HEK293 (cell line): Measurements from ENCODE around the gene KRTAP5-8.
"Not testable (repeated sequence)": the region's sequence is repeated elsewhere in the genome, so short reads cannot be mapped to it uniquely, and the experiment has no call there.

Experiments used
- CTCF ChIA-PET: fragments of 350-600 bp; formaldehyde crosslinking; extraction: SDS; loops from one replicate; lab custom pipeline; 2021; ENCODE audit warnings: antibody characterized with exemption; lab: Yijun Ruan, JAX
- POLR2A ChIA-PET: fragments of 300-600 bp; formaldehyde crosslinking; extraction: SDS; loops from one replicate; lab custom pipeline; 2020; ENCODE audit warnings: antibody characterized with exemption, inconsistent platforms; lab: Yijun Ruan, JAX
- H3K27ac ChIP-seq: fragments of 200-500 bp; sonication (Bioruptor generic); 2 replicates; pipeline ENCODE4 v1.5.1; 2014; ENCODE audit warnings: low read depth, low read length, control low read depth, inconsistent platforms; ENCODE audit errors: extremely low read depth
- H3K36me3 ChIP-seq, 2 experiments: fragments of 200-500 bp in 1 of 2; sonication (Bioruptor generic) in 1 of 2; 1 replicate in 1 of 2; 2 replicates in 1 of 2; pipeline ENCODE4 v1.5.1; 2014 to 2017; ENCODE audit warnings: inconsistent platforms in 2 of 2, low read length in 2 of 2; ENCODE audit not compliant: control insufficient read depth in 2 of 2, insufficient read depth in 1 of 2
- H3K4me1 ChIP-seq: fragments of 200-500 bp; sonication (Bioruptor generic); 2 replicates; pipeline ENCODE4 v1.5.1; 2014; ENCODE audit warnings: mild to moderate bottlenecking, low read length, inconsistent platforms; ENCODE audit not compliant: control insufficient read depth, insufficient read depth
- H3K4me3 ChIP-seq: 2 replicates; pipeline ENCODE4 v1.5.1; 2011; ENCODE audit warnings: low read depth, mild to moderate bottlenecking, control low read depth, low read length, moderate library complexity
- H3K9me3 ChIP-seq: fragments of 200-500 bp; sonication (Bioruptor generic); 2 replicates; pipeline ENCODE4 v1.5.1; 2014; ENCODE audit warnings: low read depth, low read length, inconsistent platforms; ENCODE audit not compliant: control insufficient read depth, insufficient read depth
- GLIS1 ChIP-seq: fragments of 450-650 bp; formaldehyde crosslinking; IDR thresholded peaks from 2 replicates; pipeline ENCODE4 v1.5.1; 2016; ENCODE audit warnings: missing biosample characterization, missing genetic modification characterization
- KLF10 ChIP-seq: fragments of 450-650 bp; IDR thresholded peaks from 2 replicates; pipeline ENCODE4 v1.5.1; 2018; ENCODE audit warnings: missing biosample characterization, mild to moderate bottlenecking, missing genetic modification characterization
- MEIS1 ChIP-seq: sonication (generic); formaldehyde crosslinking; IDR thresholded peaks from 2 replicates; pipeline ENCODE4 v1.8.1; 2022; ENCODE audit warnings: missing genetic modification reagents, mild to moderate bottlenecking, borderline replicate concordance
- OVOL3 ChIP-seq: fragments of 450-650 bp; formaldehyde crosslinking; IDR thresholded peaks from 2 replicates; pipeline ENCODE4 v1.5.1; 2016; ENCODE audit warnings: missing biosample characterization, missing genetic modification characterization
- SCRT2 ChIP-seq: fragments of 450-650 bp; formaldehyde crosslinking; IDR thresholded peaks from 2 replicates; pipeline ENCODE4 v1.5.1; 2016; ENCODE audit warnings: missing biosample characterization, missing genetic modification characterization
- SETDB1 ChIP-seq: IDR thresholded peaks from one replicate; pipeline ENCODE4 v1.6.1; 2017; ENCODE audit warnings: mild to moderate bottlenecking, low read length, moderate library complexity, mixed read lengths; ENCODE audit not compliant: insufficient read length
- ZNF169 ChIP-seq: fragments of 450-650 bp; formaldehyde crosslinking; IDR thresholded peaks from 2 replicates; pipeline ENCODE4 v1.5.1; 2016; ENCODE audit warnings: missing biosample characterization, missing genetic modification characterization
- ZNF19 ChIP-seq: fragments of 450-650 bp; formaldehyde crosslinking; IDR thresholded peaks from 2 replicates; pipeline ENCODE4; 2016; ENCODE audit warnings: missing biosample characterization, missing genetic modification characterization, low read depth
- ZNF311 ChIP-seq: fragments of 450-650 bp; formaldehyde crosslinking; IDR thresholded peaks from 2 replicates; pipeline ENCODE4 v1.5.1; 2017; ENCODE audit warnings: missing biosample characterization, missing genetic modification characterization, borderline replicate concordance
- ZNF426 ChIP-seq: fragments of 450-650 bp; formaldehyde crosslinking; IDR thresholded peaks from 2 replicates; pipeline ENCODE4 v1.5.1; 2017; ENCODE audit warnings: missing biosample characterization, missing genetic modification characterization, mild to moderate bottlenecking, inconsistent platforms, moderate library complexity
- ZNF544 ChIP-seq: fragments of 450-650 bp; formaldehyde crosslinking; IDR thresholded peaks from 2 replicates; pipeline ENCODE4 v1.5.0; 2017; ENCODE audit warnings: missing biosample characterization, missing genetic modification characterization
- ZSCAN30 ChIP-seq: fragments of 450-650 bp; IDR thresholded peaks from 2 replicates; pipeline ENCODE4 v1.5.1; 2018; ENCODE audit warnings: missing biosample characterization, mild to moderate bottlenecking, missing genetic modification characterization, moderate library complexity
- TF ChIP-seq, protein P1 (sequence below): fragments of 450-650 bp; formaldehyde crosslinking; IDR thresholded peaks from 2 replicates; pipeline ENCODE4; 2016; ENCODE audit warnings: missing biosample characterization, missing genetic modification characterization
- TF ChIP-seq, protein P2 (sequence below): fragments of 450-650 bp; formaldehyde crosslinking; IDR thresholded peaks from 2 replicates; pipeline ENCODE4 v1.5.1; 2016; ENCODE audit warnings: missing biosample characterization, missing genetic modification characterization, borderline replicate concordance

KRTAP5-8 gene, protein sequence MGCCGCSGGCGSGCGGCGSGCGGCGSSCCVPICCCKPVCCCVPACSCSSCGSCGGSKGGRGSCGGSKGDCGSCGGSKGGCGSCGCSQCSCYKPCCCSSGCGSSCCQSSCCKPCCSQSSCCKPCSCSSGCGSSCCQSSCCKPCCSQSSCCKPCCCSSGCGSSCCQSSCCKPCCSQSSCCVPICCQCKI

DNA sequence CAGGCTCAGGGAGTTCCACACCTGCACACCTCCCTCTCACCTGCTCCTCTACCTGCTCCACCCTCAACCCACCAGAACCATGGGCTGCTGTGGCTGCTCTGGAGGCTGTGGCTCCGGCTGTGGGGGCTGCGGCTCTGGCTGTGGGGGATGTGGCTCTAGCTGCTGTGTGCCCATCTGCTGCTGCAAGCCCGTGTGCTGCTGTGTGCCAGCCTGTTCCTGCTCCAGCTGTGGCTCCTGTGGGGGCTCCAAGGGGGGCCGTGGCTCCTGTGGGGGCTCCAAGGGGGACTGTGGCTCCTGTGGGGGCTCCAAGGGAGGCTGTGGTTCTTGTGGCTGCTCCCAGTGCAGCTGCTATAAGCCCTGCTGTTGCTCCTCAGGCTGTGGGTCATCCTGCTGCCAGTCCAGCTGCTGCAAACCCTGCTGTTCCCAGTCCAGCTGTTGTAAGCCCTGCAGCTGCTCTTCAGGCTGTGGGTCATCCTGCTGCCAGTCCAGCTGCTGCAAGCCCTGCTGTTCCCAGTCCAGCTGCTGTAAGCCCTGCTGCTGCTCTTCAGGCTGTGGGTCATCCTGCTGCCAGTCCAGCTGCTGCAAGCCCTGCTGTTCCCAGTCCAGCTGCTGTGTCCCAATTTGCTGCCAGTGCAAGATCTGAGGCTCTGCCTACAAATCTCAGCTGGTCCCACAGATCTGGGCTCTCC is at the start of gene KRTAP5-8:
Gene KRTAP5-8 (plus strand): TSS at position 49 of the 689 bp plus-strand sequence. CDS start 31 bp downstream, at position 80.
- H3K4me3 ChIP-seq, H3K9me3 ChIP-seq, H3K4me1 ChIP-seq, CTCF ChIA-PET, H3K27ac ChIP-seq, POLR2A ChIA-PET, H3K36me3 ChIP-seq: not testable (repeated sequence)
- TF ChIP-seq GLIS1, result 0 out of 2 replicates have a peak, but pooled peaks have one; percentile 18

DNA sequence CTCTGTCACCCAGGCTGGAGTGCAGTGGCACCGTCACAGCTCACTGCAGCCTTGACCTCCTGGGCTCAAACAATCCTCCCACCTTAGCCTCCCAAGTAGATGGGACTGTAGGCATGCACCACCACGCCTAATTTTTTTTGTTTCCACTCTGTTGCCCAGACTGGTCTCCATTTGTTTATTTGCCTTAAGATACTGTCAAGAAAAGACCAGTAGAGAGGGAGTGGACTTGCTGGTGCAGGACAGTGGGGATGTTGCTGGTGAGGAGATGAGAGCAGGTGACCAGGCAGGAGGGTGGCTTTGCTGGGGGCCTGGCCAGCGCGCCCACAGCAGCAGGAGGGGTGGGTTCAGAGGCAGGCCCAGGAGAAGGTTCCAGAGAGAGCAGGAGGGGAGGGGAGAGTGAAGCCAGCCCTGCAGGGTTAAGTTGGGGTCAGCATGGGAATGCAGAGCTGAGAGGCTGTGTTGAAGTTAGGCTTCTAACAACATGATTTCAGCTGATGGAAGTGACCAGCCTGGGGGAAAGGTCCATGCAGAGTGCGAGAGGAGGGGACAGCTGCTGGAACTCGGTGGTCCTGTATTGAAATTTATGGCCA is 49.0 kb upstream of the KRTAP5-8 start:
- H3K27ac ChIP-seq, result no peak overlapping the region
- ChIA-PET POLR2A (no interaction called here), CTCF (interaction anchor here (0.7 kb wide), 1 partner anchor 101 kb away, joined by 5 read pairs; no protein-coding TSS in a partner anchor)
- no peaks in the 10 kb centered on the region for H3K4me1 ChIP-seq
- TF ChIP-seq ZNF426 (tag by site-specific recombination) (no peak), SCRT2 (tag by site-specific recombination) (peak; percentile 37; the same call in 1 of the 2 replicates)
- H3K4me3 ChIP-seq, result no peak overlapping the region
- H3K9me3 ChIP-seq, result no peaks in the 10 kb centered on the region
- peaks cover 4 to 59% of the 10 kb centered on the region in 2 experiments; a peak in 2 of 3 replicates for H3K36me3 ChIP-seq

DNA sequence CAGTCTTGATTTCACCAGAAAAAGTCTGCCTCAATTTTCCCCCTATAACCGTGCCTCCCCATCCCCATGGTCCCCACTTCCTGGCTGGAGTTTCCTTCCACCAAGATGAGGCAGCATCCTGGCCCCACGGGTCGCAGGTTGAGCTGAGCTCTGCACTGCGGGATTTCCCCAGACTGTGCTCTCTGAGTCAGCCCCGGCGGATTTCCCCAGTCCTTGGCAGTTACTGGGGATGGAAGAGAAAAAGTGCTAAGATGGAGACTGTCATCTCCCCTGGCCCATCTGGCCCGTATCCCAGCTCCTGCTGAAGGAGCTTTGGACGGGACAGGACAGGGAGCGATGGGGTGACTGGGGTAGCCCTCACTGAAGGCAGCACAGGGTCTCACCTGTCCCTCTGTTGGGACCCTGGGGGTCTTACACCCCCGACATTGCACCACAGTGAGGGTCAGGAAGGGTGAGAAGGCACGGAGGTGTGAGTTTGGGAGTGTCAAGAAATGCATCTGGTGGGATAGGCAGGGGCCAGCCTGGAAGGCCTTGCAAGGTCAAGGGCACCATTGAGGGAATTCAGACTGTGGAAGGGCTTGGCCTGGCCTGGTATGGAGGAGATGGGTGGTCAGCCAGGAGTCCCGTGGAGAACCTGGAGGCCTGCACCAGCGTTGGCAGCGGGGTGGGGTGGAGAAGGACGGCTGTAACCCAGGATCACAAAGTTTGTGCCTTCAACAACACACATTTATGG is 48.3 kb upstream of the KRTAP5-8 start:
- TF ChIP-seq ZNF544, result no peak
- POLR2A ChIA-PET, result no interaction called here

DNA sequence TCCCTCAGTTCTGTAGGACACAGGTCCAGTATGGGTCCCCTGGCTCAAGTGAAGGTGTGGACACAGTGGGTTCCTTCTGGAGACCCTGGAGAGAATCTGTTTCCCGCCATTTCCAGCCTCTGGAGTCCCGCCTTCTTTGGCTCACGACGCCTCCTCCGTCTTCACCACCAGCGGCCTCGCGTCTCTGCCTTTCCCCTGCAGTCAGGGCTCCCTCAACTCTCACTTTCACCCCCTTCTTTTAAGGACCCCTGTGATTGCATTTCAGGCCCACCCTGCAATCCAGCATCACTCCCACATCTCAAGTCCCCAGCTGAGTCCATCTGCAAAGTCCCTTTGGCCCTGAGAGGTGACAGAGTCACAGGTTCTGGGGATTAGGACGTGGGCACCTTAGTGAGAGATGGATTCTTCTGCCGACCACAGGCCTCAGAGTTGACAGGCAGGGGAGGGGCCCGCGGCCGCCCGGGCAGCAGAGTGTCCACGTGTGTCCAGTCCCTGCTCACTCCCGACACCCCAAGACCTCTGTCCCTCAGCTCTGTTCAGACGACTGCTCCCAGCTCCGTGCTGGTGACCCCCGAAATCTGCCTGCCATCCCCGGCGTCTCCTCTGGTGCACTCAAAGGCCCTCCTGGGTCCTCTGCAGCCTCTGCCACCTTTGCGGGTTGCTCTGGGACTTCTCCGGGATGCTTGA is 47.6 kb upstream of the KRTAP5-8 start:
- no peak overlapping the region for H3K27ac ChIP-seq
- H3K36me3 ChIP-seq, result peaks cover 4 to 55% of the 10 kb centered on the region in 2 experiments; a peak in 2 of 3 replicates
- TF ChIP-seq ZNF311 (tag by site-specific recombination) (no peak), OVOL3 (tag by site-specific recombination) (no peak), KLF10 (tag by site-specific recombination) (no peak), SETDB1 (no peak), ZNF19 (no peak), ZSCAN30 (no peak), MEIS1 (no peak), ZNF169 (tag by site-specific recombination) (no peak)
- TF ChIP-seq, protein P1, sequence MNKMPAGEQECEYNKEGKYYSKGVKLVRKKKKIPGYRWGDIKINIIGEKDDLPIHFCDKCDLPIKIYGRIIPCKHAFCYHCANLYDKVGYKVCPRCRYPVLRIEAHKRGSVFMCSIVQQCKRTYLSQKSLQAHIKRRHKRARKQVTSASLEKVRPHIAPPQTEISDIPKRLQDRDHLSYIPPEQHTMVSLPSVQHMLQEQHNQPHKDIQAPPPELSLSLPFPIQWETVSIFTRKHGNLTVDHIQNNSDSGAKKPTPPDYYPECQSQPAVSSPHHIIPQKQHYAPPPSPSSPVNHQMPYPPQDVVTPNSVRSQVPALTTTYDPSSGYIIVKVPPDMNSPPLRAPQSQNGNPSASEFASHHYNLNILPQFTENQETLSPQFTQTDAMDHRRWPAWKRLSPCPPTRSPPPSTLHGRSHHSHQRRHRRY (tag by site-specific recombination), result no peak
- TF ChIP-seq, protein P2, sequence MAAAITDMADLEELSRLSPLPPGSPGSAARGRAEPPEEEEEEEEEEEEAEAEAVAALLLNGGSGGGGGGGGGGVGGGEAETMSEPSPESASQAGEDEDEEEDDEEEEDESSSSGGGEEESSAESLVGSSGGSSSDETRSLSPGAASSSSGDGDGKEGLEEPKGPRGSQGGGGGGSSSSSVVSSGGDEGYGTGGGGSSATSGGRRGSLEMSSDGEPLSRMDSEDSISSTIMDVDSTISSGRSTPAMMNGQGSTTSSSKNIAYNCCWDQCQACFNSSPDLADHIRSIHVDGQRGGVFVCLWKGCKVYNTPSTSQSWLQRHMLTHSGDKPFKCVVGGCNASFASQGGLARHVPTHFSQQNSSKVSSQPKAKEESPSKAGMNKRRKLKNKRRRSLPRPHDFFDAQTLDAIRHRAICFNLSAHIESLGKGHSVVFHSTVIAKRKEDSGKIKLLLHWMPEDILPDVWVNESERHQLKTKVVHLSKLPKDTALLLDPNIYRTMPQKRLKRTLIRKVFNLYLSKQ, result no peak
- POLR2A ChIA-PET, result no interaction called here
- no peaks in the 10 kb centered on the region for H3K4me1 ChIP-seq
- H3K9me3 ChIP-seq, result no peaks in the 10 kb centered on the region
- CTCF ChIA-PET, result no interaction called here
- no peak overlapping the region for H3K4me3 ChIP-seq

More for the DNA sequence above, 48.3 kb upstream of the KRTAP5-8 start:
- Histone ChIP-seq H3K27ac (no peak overlapping the region), H3K9me3 (no peaks in the 10 kb centered on the region), H3K4me3 (no peak overlapping the region), H3K36me3 (peaks cover 4 to 57% of the 10 kb centered on the region in 2 experiments; a peak in 2 of 3 replicates), H3K4me1 (no peaks in the 10 kb centered on the region)
- CTCF ChIA-PET, result no interaction called here
